Effector memory CD4-positive, alpha-beta T cell (primary cell): ENCODE measurements around the gene ADCY1.
"Not testable (repeated sequence)": the region's sequence is repeated elsewhere in the genome, so short reads cannot be mapped to it uniquely, and the experiment has no call there.

Experiments
- DNase-seq, 3 donors: peaks; one replicate each; pipeline ENCODE4 v3.0.0-alpha.2; 2020
- H3K27ac ChIP-seq: 2 replicates; pipeline ENCODE4 v1.7.0; 2013; ENCODE audit warnings: mild to moderate bottlenecking, low read length, moderate library complexity; ENCODE audit not compliant: insufficient read depth, poor library complexity, severe bottlenecking
- H3K27me3 ChIP-seq: replicated peaks from 2 replicates; pipeline ENCODE4 v1.7.0; 2013; ENCODE audit warnings: mild to moderate bottlenecking, low read length; ENCODE audit not compliant: insufficient read depth, control insufficient read depth, poor library complexity, severe bottlenecking
- H3K36me3 ChIP-seq: 2 replicates; pipeline ENCODE4 v1.7.0; 2013; ENCODE audit warnings: mild to moderate bottlenecking, low read length, moderate library complexity; ENCODE audit not compliant: control insufficient read depth, insufficient read depth
- H3K4me1 ChIP-seq: 2 replicates; pipeline ENCODE4 v1.7.0; 2013; ENCODE audit warnings: low read length, mild to moderate bottlenecking; ENCODE audit not compliant: control insufficient read depth, insufficient read depth, poor library complexity, severe bottlenecking
- H3K4me3 ChIP-seq: 2 replicates; pipeline ENCODE4 v1.7.0; 2013; ENCODE audit warnings: low read length, low read depth, mild to moderate bottlenecking; ENCODE audit not compliant: insufficient read depth, poor library complexity, severe bottlenecking
- H3K9me3 ChIP-seq: 2 replicates; pipeline ENCODE4 v1.7.0; 2013; ENCODE audit warnings: mild to moderate bottlenecking, low read length, moderate library complexity; ENCODE audit not compliant: control insufficient read depth

The ADCY1 gene

GRCh38 chr7:45716380-45717203 is 142.4 kb downstream of the ADCY1 start:
- no peak overlapping the region for H3K4me3 ChIP-seq
- H3K9me3 ChIP-seq: no peaks in the 10 kb centered on the region
- no peaks in the 10 kb centered on the region for H3K4me1 ChIP-seq
- no peak overlapping the region for H3K27ac ChIP-seq
- no peak for DNase-seq
- H3K36me3 ChIP-seq: no peaks in the 10 kb centered on the region
- H3K27me3 ChIP-seq: no peaks in the 10 kb centered on the region

GRCh38 chr7:45717537-45718235 is 143.5 kb downstream of the ADCY1 start:
- Histone ChIP-seq H3K4me3 (no peak overlapping the region), H3K36me3 (no peaks in the 10 kb centered on the region), H3K27me3 (no peaks in the 10 kb centered on the region), H3K4me1 (no peaks in the 10 kb centered on the region), H3K9me3 (no peaks in the 10 kb centered on the region), H3K27ac (no peak overlapping the region)
- DNase-seq: no peak

GRCh38 chr7:45718464-45719330 is 144.5 kb downstream of the ADCY1 start:
- Histone ChIP-seq H3K4me3 (no peak overlapping the region), H3K4me1 (no peaks in the 10 kb centered on the region), H3K36me3 (peaks cover 3% of the 10 kb centered on the region), H3K27me3 (no peaks in the 10 kb centered on the region), H3K27ac (no peak overlapping the region), H3K9me3 (no peaks in the 10 kb centered on the region)
- DNase-seq: no peak

GRCh38 chr7:45720989-45721388 is 146.8 kb downstream of the ADCY1 start:
- Histone ChIP-seq H3K27me3 (no peaks in the 10 kb centered on the region), H3K4me3 (no peak overlapping the region), H3K9me3 (no peaks in the 10 kb centered on the region), H3K4me1 (no peaks in the 10 kb centered on the region), H3K36me3 (peaks cover 20% of the 10 kb centered on the region), H3K27ac (no peak overlapping the region)
- no peak for DNase-seq

GRCh38 chr7:45721686-45722598 is 147.8 kb downstream of the ADCY1 start:
- H3K4me3 ChIP-seq: no peak overlapping the region
- peaks cover 26% of the 10 kb centered on the region for H3K36me3 ChIP-seq
- DNase-seq: no peak

GRCh38 chr7:45725231-45725630 is 151.1 kb downstream of the ADCY1 start:
- H3K36me3 ChIP-seq: peaks cover 35% of the 10 kb centered on the region
- H3K4me3 ChIP-seq, H3K27me3 ChIP-seq, H3K9me3 ChIP-seq, H3K4me1 ChIP-seq, H3K27ac ChIP-seq, DNase-seq: not testable (repeated sequence)

More at GRCh38 chr7:45721686-45722598, 147.8 kb downstream of the ADCY1 start:
- no peaks in the 10 kb centered on the region for H3K27me3 ChIP-seq
- no peaks in the 10 kb centered on the region for H3K4me1 ChIP-seq
- no peak overlapping the region for H3K27ac ChIP-seq
- no peaks in the 10 kb centered on the region for H3K9me3 ChIP-seq

GRCh38 chr7:45726883-45727282 is 152.7 kb downstream of the ADCY1 start:
- Histone ChIP-seq H3K27ac (no peak overlapping the region), H3K4me3 (no peak overlapping the region), H3K9me3 (no peaks in the 10 kb centered on the region), H3K4me1 (no peaks in the 10 kb centered on the region), H3K27me3 (no peaks in the 10 kb centered on the region), H3K36me3 (peaks cover 35% of the 10 kb centered on the region)
- no peak for DNase-seq

- not testable (repeated sequence) for H3K27ac ChIP-seq, H3K4me3 ChIP-seq, H3K36me3 ChIP-seq, H3K4me1 ChIP-seq, DNase-seq, H3K9me3 ChIP-seq, H3K27me3 ChIP-seq
Observed at GRCh38 chr7:45731692-45732443, 157.7 kb downstream of the ADCY1 start.

- not testable (repeated sequence) for H3K9me3 ChIP-seq, H3K27me3 ChIP-seq, DNase-seq, H3K4me3 ChIP-seq, H3K4me1 ChIP-seq, H3K36me3 ChIP-seq, H3K27ac ChIP-seq
Observed at GRCh38 chr7:45738920-45739319, 164.8 kb downstream of the ADCY1 start.
